NOMO-1 (cell line): ENCODE results near the gene TYRP1.

Experiments
- DNase-seq, 2 experiments: peaks; one replicate each; lab custom pipeline; 2025; ENCODE audit not compliant: unreplicated experiment in 2 of 2; lab: John Stamatoyannopoulos, UW

The TYRP1 gene

GRCh38 chr9:12730198-12730597 lies 37.0 kb downstream of the TYRP1 start:
- DNase-seq, result no peak

DNA sequence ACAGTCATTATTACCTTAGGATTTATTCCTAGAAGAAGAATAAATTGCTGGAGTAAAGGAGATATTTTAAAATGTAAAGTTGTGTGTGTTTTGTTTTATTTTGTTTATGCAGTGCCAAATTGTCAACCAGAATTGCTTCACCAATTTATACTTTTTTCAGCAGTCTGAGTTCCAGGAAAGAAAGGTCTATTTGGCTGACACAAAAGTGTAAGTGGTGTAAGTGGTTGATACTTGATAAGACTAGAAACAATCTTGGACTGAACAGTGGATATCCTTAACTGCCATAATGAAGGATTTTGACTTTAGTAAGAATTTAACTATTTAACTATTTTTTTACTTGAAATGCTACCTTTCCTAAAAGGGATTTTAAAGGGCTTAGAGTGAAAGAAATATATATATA lies 37.7 kb downstream of the TYRP1 start:
- no peak for DNase-seq

DNA sequence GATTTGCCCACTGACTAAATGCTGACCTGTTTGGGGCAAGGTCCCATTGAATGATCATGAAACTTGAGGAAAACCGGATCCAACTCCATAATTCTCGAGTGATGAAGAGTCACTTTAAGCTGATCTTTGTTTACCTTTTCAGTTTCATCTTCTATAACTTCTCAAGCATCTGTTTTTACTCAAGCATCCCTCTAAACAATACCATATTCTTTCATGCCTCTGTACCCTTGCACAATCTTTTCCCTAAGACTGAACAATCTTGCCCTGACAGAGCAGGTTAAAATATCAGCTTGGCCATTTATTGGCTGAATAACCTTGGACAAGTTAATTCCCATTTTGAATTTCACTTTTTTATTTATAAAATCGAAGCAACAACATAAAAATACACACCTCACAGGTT lies 39.8 kb downstream of the TYRP1 start:
- no peak for DNase-seq

- no peak for DNase-seq
Observed at GRCh38 chr9:12735665-12736064, 42.5 kb downstream of the TYRP1 start.

- DNase-seq, result no peak
Observed at GRCh38 chr9:12737871-12738270, 44.7 kb downstream of the TYRP1 start.

- DNase-seq, result no peak
Observed at GRCh38 chr9:12739014-12739652, 45.9 kb downstream of the TYRP1 start.

DNA sequence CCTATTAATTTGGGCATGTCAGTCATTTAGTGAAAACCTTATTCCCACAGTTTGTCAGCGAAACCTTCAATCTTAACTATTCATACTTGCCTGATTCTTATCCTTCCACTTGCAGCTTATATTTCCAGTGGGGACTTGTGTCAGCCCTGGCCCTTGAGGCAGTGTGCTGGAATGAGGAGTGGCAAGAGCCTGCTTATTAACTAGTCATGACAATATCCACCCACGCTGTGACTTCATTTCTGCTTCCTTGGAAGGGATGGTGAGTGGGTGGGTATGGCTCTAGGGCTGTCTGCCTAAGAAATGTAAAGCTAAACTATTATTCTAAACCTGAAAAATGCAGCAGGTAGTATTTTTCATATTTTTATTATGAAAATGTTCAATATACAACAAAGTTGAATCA lies 47.7 kb downstream of the TYRP1 start:
- no peak for DNase-seq

DNA sequence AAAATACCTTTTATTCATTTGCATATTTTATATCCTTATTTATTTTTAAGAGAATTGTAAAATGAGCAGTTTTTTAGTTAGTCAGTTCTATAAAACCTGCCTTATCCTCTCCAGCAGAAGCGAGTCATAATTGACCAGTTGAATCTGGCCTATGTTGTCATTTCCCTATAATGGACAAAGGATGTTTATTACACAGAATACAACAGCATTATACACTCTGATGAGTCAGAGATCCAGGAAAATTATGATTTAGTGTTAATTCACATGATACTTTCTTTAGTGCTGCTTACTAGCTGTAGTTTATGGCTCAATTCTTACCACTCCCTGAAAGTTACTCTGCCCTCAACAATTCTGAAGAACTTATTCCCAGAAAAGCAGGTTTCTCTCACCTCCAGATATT lies 54.8 kb downstream of the TYRP1 start:
- no peak for DNase-seq

DNA sequence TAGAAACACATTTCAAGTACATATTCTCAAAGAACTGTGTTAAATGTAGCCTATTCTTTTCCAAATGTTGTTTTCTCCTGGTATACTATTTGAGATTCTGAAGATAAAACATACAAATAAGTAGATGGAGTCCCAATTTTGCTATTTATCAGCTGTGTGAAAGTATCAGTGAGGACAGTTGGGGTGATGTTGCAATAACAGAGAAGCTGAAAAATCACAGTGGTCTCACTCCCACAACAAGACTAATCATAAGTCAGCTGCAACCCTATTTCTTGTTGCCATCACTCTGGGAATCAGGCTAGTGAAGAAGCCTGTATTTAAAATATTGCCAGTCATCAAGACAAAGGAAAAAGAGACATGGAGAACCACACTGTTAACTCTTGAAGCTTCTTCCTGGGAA lies 55.8 kb downstream of the TYRP1 start:
- DNase-seq, result no peak

DNA sequence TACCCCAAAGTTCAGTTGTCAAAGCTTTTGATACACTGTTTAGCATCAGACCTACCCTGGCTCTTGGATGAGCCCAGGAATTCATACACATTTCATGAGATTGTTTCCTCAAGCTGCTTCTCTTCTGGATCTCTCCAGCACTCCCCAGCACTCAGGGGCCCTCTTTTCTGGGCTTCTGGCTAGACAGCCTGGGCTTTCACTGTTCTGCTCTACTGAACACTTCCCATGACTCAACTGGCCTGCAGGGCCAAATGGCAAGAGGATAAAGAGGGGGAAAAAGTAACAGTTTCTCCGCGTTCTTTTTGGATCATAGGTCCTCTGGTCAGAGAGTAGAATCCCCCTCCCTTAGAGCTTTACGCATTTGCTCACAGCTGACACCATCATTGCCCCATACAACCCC lies 60.7 kb downstream of the TYRP1 start:
- no peak for DNase-seq

GRCh38 chr9:12759761-12760160 lies 66.6 kb downstream of the TYRP1 start:
- DNase-seq, result no peak
